ENCODE results near the gene MAML3.

MAML3 gene

DNA sequence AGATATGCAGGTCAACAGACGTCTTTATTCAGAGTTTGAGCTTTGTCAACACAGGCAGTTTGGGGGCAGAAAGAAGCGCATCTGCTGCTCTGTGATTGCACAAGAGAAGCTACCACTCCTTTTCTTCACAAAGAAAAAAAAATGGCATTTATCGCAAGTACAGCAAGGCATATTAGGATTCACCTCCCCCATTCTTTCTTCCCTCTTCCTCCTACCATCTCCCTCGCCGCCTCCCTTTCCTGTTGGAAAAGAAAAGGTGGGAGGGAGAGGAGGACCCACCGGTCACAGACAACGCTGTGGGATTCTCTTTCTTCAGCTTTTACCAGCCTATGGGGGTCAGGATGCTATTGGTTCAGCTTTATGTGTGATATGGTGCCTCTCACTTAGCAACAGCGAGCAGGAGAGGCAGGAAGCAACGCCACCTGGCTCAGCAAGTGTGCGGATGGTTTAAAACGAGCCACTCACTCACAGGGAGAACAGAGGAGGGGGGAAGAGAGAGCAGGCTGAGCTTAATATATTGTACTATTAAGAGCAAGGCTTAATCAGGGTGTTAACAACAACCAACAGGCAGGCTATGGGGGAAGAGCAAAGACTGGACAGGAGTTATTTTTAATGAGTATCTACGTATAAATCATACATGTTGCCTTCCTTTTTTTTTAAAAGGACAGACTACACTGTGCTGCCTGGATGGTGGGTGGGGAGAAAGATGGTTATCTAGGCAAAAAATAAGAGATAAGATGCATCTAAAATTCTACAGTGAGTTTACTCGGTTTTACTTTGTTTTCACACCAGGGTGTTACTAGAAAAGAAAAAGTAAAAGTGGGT, 104.7 kb downstream of the MAML3 start:
- Histone ChIP-seq H3K9me3 (ENCODE audit: control insufficient read depth in 1 of 2, low read length in 2 of 2) (no peaks in the 10 kb centered on the region), H3K4me3 (ENCODE audit: low read depth in 1 of 2, low read length in 2 of 2) (peak overlapping the region; percentile 51 to 73), H3K27ac (ENCODE audit: low read length) (peak overlapping the region; percentile 67), H3K27me3 (ENCODE audit: low read depth, low read length) (no peaks in the 10 kb centered on the region), H3K4me1 (ENCODE audit: control insufficient read depth in 1 of 2, insufficient read depth in 2 of 2, low read length in 2 of 2) (peaks cover 5 to 7% of the 10 kb centered on the region in 2 donors), H3K36me3 (ENCODE audit: control insufficient read depth in 1 of 2, insufficient read depth in 2 of 2, low read length in 2 of 2) (no peaks in the 10 kb centered on the region)

DNA sequence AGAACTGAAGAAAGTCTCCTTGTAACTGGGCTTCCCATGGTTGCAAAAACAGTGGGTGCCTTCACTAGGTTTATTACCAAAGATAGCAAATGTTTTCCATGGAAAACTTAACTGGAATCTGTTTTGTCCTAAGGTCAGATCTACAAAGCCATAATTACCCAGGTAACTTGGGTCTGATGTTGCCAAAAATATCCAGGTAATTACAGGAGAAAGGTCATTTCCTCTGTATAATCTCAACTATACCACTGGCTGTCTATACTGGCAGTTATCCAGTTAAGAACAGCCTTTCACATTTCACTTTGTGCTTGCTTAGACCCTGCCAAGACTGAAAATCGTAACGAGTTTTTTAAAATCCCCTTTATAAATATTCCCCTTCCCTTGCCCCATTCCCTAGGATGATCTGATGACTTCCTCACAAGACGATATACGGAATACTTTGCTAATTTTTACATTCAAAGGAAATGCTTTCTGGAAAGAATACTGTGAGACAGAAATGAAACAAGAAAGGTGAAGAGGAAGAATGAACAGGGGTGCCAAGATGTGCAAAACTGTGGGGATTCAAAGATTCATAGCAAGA, 105.5 kb downstream of the MAML3 start:
- Histone ChIP-seq H3K27ac (ENCODE audit: low read length) (peak overlapping the region; percentile 67), H3K4me3 (ENCODE audit: low read depth in 1 of 2, low read length in 2 of 2) (peak overlapping the region; percentile 51 to 73), H3K36me3 (ENCODE audit: control insufficient read depth in 1 of 2, insufficient read depth in 2 of 2, low read length in 2 of 2) (no peaks in the 10 kb centered on the region), H3K9me3 (ENCODE audit: control insufficient read depth in 1 of 2, low read length in 2 of 2) (no peaks in the 10 kb centered on the region), H3K4me1 (ENCODE audit: control insufficient read depth in 1 of 2, insufficient read depth in 2 of 2, low read length in 2 of 2) (peaks cover 5 to 10% of the 10 kb centered on the region in 2 donors), H3K27me3 (ENCODE audit: low read depth, low read length) (no peaks in the 10 kb centered on the region)

DNA sequence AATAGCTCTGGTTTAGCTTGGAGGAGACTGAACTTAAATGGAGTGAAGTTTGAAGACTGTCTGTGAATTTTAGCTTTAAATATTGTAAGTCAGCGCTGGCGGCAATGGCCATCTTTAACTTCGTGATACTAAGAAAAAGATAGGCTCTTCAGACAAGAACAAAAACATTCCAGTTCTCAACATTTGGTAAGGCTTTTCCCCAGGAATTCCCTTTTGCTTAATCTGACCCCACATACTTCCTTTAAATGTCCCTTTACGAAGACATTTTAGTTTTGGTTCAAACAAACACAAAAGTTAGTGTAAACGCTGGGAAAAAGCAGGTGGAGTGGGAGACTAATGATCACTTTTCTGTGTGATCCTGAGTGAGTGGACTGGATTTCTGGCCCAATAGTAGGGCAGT, 106.2 kb downstream of the MAML3 start:
- H3K9me3 ChIP-seq (ENCODE audit: control insufficient read depth in 1 of 2, low read length in 2 of 2) = no peaks in the 10 kb centered on the region
- H3K27ac ChIP-seq (ENCODE audit: low read length) = no peak overlapping the region
- no peak overlapping the region for H3K4me3 ChIP-seq (ENCODE audit: low read depth in 1 of 2, low read length in 2 of 2)
- no peaks in the 10 kb centered on the region for H3K27me3 ChIP-seq (ENCODE audit: low read depth, low read length)
- H3K36me3 ChIP-seq (ENCODE audit: control insufficient read depth in 1 of 2, insufficient read depth in 2 of 2, low read length in 2 of 2) = no peaks in the 10 kb centered on the region
- H3K4me1 ChIP-seq (ENCODE audit: control insufficient read depth in 1 of 2, insufficient read depth in 2 of 2, low read length in 2 of 2) = peaks cover 5 to 10% of the 10 kb centered on the region in 2 donors

GRCh38 chr4:140047017-140047640, 106.9 kb downstream of the MAML3 start:
- H3K4me3 ChIP-seq (ENCODE audit: low read depth in 1 of 2, low read length in 2 of 2) = no peak overlapping the region
- H3K27ac ChIP-seq (ENCODE audit: low read length) = no peak overlapping the region
- no peaks in the 10 kb centered on the region for H3K9me3 ChIP-seq (ENCODE audit: control insufficient read depth in 1 of 2, low read length in 2 of 2)
- no peaks in the 10 kb centered on the region for H3K27me3 ChIP-seq (ENCODE audit: low read depth, low read length)
- H3K4me1 ChIP-seq (ENCODE audit: control insufficient read depth in 1 of 2, insufficient read depth in 2 of 2, low read length in 2 of 2) = peaks cover 5 to 10% of the 10 kb centered on the region in 2 donors
- H3K36me3 ChIP-seq (ENCODE audit: control insufficient read depth in 1 of 2, insufficient read depth in 2 of 2, low read length in 2 of 2) = no peaks in the 10 kb centered on the region

DNA sequence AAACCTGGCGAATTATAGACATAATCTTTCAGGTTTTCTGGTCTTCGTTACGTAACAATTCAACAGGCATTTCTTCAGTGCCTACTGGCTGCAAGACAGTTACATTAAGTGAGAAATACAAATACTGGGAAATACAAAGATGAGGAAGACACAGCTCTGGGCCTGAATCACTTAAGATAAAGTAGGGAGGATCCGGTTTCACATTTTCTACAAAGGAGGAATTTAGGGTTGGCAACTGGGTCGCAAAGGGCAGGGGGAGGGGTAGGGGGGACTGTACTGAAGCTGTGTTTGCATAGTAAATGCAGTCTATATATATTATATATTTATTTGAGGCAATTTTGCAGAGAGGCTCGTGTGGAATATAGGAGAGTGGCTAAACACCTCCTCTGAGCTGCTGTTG, 107.4 kb downstream of the MAML3 start:
- Histone ChIP-seq H3K4me1 (ENCODE audit: control insufficient read depth in 1 of 2, insufficient read depth in 2 of 2, low read length in 2 of 2) (peaks cover 5 to 10% of the 10 kb centered on the region in 2 donors), H3K27me3 (ENCODE audit: low read depth, low read length) (no peaks in the 10 kb centered on the region), H3K36me3 (ENCODE audit: control insufficient read depth in 1 of 2, insufficient read depth in 2 of 2, low read length in 2 of 2) (no peaks in the 10 kb centered on the region), H3K9me3 (ENCODE audit: control insufficient read depth in 1 of 2, low read length in 2 of 2) (no peaks in the 10 kb centered on the region), H3K27ac (ENCODE audit: low read length) (no peak overlapping the region), H3K4me3 (ENCODE audit: low read depth in 1 of 2, low read length in 2 of 2) (no peak overlapping the region)

DNA sequence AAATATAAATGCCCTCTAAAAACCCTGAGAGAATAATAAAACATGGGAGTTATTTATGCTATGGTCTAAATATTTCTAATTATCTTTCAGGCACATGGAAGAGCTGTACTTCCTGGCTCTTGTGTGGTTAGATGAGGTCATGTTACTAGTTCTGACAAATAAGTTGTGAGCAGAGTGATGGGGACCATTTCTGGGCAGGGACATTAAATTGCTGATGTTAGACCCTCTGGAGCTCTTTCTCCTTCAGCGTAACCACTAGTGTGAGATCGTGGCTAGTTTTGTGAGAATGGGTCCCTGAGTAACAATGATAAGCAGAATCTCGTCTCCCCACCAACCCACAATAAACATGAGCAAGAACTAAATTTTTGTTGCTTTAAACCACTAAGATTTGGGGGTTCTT, 108.0 kb downstream of the MAML3 start:
- Histone ChIP-seq H3K27ac (ENCODE audit: low read length) (no peak overlapping the region), H3K36me3 (ENCODE audit: control insufficient read depth in 1 of 2, insufficient read depth in 2 of 2, low read length in 2 of 2) (no peaks in the 10 kb centered on the region), H3K4me3 (ENCODE audit: low read depth in 1 of 2, low read length in 2 of 2) (no peak overlapping the region), H3K27me3 (ENCODE audit: low read depth, low read length) (no peaks in the 10 kb centered on the region), H3K9me3 (ENCODE audit: control insufficient read depth in 1 of 2, low read length in 2 of 2) (no peaks in the 10 kb centered on the region), H3K4me1 (ENCODE audit: control insufficient read depth in 1 of 2, insufficient read depth in 2 of 2, low read length in 2 of 2) (peaks cover 5 to 10% of the 10 kb centered on the region in 2 donors)

DNA sequence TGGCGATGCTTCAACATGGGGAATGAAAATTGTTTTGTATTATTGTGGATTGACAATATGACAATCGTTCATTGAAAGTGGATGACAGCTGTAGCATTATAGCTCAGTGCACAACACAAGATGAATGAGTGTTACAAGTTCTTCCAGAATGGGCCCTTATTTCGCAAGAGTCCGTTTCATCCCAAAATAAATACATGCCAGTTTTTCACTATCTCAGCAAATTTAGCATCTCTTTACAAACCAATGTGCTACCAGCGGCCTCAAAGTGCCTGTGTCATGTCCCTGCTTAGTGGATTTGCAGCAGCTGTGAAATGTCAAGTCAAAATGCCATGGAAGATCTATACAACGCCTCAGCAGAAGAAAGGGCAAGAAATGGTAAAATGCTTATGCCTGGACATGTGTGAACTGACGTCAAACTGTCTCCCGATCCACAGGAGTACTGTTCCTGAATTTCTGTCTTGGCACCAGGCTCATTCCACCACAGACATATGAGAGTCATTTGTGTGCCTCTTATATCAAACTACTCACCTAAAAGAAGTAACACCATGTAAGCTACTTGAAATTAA, 109.6 kb downstream of the MAML3 start:
- H3K9me3 ChIP-seq (ENCODE audit: control insufficient read depth in 1 of 2, low read length in 2 of 2) = no peaks in the 10 kb centered on the region
- no peak overlapping the region for H3K4me3 ChIP-seq (ENCODE audit: low read depth in 1 of 2, low read length in 2 of 2)
- no peaks in the 10 kb centered on the region for H3K36me3 ChIP-seq (ENCODE audit: control insufficient read depth in 1 of 2, insufficient read depth in 2 of 2, low read length in 2 of 2)
- H3K27ac ChIP-seq (ENCODE audit: low read length) = no peak overlapping the region
- peaks cover 0 to 10% of the 10 kb centered on the region in 2 donors for H3K4me1 ChIP-seq (ENCODE audit: control insufficient read depth in 1 of 2, insufficient read depth in 2 of 2, low read length in 2 of 2)
- no peaks in the 10 kb centered on the region for H3K27me3 ChIP-seq (ENCODE audit: low read depth, low read length)

DNA sequence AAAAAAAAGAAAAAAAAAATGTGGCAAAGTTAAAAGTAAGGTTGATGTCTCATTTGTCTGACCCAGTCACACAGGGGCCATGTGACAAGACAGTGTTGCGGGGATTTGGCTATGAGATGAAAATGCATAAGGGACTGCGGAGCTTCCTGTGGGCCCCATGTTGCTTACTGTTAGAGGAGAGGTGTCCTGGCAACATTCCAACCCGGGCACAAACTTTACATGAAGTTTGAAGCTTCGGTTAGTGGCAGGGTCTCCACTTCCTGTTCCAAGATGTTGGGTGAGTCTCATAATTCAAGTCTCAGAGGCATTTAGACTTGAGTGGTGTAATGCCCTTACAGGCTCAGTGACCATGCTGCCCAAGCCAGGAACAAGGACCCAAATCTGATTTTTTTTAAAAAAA, 111.3 kb downstream of the MAML3 start:
- no peaks in the 10 kb centered on the region for H3K9me3 ChIP-seq (ENCODE audit: control insufficient read depth in 1 of 2, low read length in 2 of 2)
- no peaks in the 10 kb centered on the region for H3K27me3 ChIP-seq (ENCODE audit: low read depth, low read length)
- H3K27ac ChIP-seq (ENCODE audit: low read length) = no peak overlapping the region
- no peak overlapping the region for H3K4me3 ChIP-seq (ENCODE audit: low read depth in 1 of 2, low read length in 2 of 2)
- no peaks in the 10 kb centered on the region for H3K36me3 ChIP-seq (ENCODE audit: control insufficient read depth in 1 of 2, insufficient read depth in 2 of 2, low read length in 2 of 2)
- peaks cover 4 to 5% of the 10 kb centered on the region in 2 donors for H3K4me1 ChIP-seq (ENCODE audit: control insufficient read depth in 1 of 2, insufficient read depth in 2 of 2, low read length in 2 of 2)

GRCh38 chr4:140038031-140038533, 115.9 kb downstream of the MAML3 start:
- H3K9me3 ChIP-seq (ENCODE audit: control insufficient read depth in 1 of 2, low read length in 2 of 2) = no peaks in the 10 kb centered on the region
- H3K36me3 ChIP-seq (ENCODE audit: control insufficient read depth in 1 of 2, insufficient read depth in 2 of 2, low read length in 2 of 2) = no peaks in the 10 kb centered on the region
- H3K27ac ChIP-seq (ENCODE audit: low read length) = no peak overlapping the region
- H3K27me3 ChIP-seq (ENCODE audit: low read depth, low read length) = no peaks in the 10 kb centered on the region
- H3K4me3 ChIP-seq (ENCODE audit: low read depth in 1 of 2, low read length in 2 of 2) = no peak overlapping the region
- peaks cover 0 to 6% of the 10 kb centered on the region in 2 donors for H3K4me1 ChIP-seq (ENCODE audit: control insufficient read depth in 1 of 2, insufficient read depth in 2 of 2, low read length in 2 of 2)

DNA sequence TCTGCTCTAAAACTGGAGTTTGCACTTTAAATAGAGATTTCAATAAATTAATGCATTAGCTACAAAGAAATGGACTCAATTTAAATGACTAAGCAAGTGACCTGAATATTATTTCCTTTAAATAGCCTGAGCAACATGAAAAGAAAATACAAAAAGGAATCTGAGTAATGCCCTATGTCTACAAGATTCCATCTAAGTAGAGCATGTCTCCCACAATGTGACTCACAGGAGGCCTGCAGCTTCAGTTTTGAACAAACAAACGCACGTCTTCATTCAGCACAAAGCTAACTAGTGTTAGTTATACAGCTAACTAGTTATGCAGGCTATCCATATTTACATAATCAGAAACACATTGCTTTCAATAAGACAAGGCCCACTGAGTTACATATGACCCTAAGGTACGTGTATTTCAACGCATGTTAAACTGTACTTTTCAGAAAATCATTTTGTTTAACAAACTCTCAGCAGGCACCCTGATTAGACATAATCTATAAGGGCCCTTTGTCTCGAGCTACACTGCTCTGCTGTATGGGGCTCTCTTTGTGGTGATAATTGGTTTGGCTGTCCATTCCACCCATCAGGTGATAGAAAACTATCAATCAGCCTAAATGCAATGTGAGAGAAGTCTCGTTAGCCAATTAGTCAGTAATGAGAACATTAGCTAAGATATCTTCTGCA, 116.5 kb downstream of the MAML3 start:
- Histone ChIP-seq H3K27ac (ENCODE audit: low read length) (no peak overlapping the region), H3K9me3 (ENCODE audit: control insufficient read depth in 1 of 2, low read length in 2 of 2) (no peaks in the 10 kb centered on the region), H3K4me1 (ENCODE audit: control insufficient read depth in 1 of 2, insufficient read depth in 2 of 2, low read length in 2 of 2) (peaks cover 0 to 6% of the 10 kb centered on the region in 2 donors), H3K36me3 (ENCODE audit: control insufficient read depth in 1 of 2, insufficient read depth in 2 of 2, low read length in 2 of 2) (no peaks in the 10 kb centered on the region), H3K27me3 (ENCODE audit: low read depth, low read length) (no peaks in the 10 kb centered on the region), H3K4me3 (ENCODE audit: low read depth in 1 of 2, low read length in 2 of 2) (no peak overlapping the region)

DNA sequence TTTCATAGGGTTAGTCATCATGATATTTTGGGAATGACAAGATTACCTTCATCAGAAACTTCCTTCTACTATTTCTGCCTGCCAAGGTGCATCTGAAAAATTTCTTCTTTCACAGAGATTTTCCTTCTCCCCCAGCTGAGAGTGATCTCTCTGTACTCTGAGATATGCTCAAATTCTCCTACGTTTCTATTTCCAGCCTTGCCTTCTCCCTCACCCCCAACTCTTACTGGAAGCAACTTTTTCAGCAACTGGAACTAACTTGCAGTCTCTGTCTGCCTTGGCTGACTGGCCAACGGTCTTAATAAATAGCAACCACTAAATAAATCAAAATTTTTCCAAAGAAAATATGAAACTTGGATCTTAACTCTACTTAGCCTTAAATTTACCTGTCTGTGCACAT, 122.3 kb downstream of the MAML3 start:
- Histone ChIP-seq H3K27me3 (ENCODE audit: low read depth, low read length) (no peaks in the 10 kb centered on the region), H3K4me1 (ENCODE audit: control insufficient read depth in 1 of 2, insufficient read depth in 2 of 2, low read length in 2 of 2) (no peaks in the 10 kb centered on the region), H3K9me3 (ENCODE audit: control insufficient read depth in 1 of 2, low read length in 2 of 2) (no peaks in the 10 kb centered on the region), H3K36me3 (ENCODE audit: control insufficient read depth in 1 of 2, insufficient read depth in 2 of 2, low read length in 2 of 2) (no peaks in the 10 kb centered on the region), H3K27ac (ENCODE audit: low read length) (no peak overlapping the region), H3K4me3 (ENCODE audit: low read depth in 1 of 2, low read length in 2 of 2) (no peak overlapping the region)
